ENCODE results near the gene SPECC1.
"Not testable (repeated sequence)": the region's sequence is repeated elsewhere in the genome, so short reads cannot be mapped to it uniquely, and the experiment has no call there.

Gene SPECC1

DNA sequence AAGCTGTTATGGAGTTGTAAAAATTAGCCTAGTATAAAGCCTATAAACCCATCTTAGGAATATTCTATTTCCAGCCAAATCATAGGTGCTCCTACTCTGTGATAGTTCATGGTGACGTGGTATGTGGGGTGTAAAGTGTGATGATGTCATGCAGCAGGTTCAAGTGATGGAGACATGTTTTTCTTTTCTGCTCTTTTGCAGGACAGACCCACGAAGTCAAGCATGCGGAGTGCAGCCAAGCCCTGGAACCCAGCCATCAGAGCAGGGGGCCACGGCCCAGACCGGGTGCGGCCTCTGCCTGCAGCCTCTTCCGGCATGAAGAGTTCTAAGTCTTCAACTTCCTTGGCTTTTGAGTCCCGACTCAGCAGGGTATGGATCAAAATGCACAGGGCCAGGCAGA lies 87.3 kb downstream of the SPECC1 start:
- no peaks in the 10 kb centered on the region for H3K79me2 ChIP-seq (ENCODE audit: control insufficient read depth, low read length)
- H4K20me1 ChIP-seq (ENCODE audit: control insufficient read depth, insufficient read depth, low read depth, low read length), result no peaks in the 10 kb centered on the region
- H3K36me3 ChIP-seq (ENCODE audit: control insufficient read depth, low read length), result no peaks in the 10 kb centered on the region
- H3F3A ChIP-seq (ENCODE audit: control insufficient read depth, insufficient read depth), result no peaks in the 10 kb centered on the region
- no peaks in the 10 kb centered on the region for H3K9me2 ChIP-seq (replicated peaks; ENCODE audit: control insufficient read depth, low read length)
- H3K4me3 ChIP-seq (ENCODE audit: low read length), result no peak overlapping the region
- H3K4me2 ChIP-seq (ENCODE audit: low read length), result no peak overlapping the region
- H3K27ac ChIP-seq (ENCODE audit: low read depth, low read length), result no peak overlapping the region
- H3K4me1 ChIP-seq (ENCODE audit: control insufficient read depth, low read length), result no peaks in the 10 kb centered on the region
- no peaks in the 10 kb centered on the region; the same call in 1 of the 2 replicates for H3K27me3 ChIP-seq (ENCODE audit: control insufficient read depth, low read length)
- no peaks in the 10 kb centered on the region for H3K9me3 ChIP-seq (ENCODE audit: control insufficient read depth, insufficient read depth, low read length)
- TF ChIP-seq EZH2phosphoT487 (IDR thresholded peaks at IDR 0.05; ENCODE audit: borderline replicate concordance, low read length), result no peak
- TF ChIP-seq, protein P1, sequence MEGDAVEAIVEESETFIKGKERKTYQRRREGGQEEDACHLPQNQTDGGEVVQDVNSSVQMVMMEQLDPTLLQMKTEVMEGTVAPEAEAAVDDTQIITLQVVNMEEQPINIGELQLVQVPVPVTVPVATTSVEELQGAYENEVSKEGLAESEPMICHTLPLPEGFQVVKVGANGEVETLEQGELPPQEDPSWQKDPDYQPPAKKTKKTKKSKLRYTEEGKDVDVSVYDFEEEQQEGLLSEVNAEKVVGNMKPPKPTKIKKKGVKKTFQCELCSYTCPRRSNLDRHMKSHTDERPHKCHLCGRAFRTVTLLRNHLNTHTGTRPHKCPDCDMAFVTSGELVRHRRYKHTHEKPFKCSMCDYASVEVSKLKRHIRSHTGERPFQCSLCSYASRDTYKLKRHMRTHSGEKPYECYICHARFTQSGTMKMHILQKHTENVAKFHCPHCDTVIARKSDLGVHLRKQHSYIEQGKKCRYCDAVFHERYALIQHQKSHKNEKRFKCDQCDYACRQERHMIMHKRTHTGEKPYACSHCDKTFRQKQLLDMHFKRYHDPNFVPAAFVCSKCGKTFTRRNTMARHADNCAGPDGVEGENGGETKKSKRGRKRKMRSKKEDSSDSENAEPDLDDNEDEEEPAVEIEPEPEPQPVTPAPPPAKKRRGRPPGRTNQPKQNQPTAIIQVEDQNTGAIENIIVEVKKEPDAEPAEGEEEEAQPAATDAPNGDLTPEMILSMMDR (IDR thresholded peaks at IDR 0.05; ENCODE audit: low read depth, low read length, poor library complexity, severe bottlenecking), result no peak

DNA sequence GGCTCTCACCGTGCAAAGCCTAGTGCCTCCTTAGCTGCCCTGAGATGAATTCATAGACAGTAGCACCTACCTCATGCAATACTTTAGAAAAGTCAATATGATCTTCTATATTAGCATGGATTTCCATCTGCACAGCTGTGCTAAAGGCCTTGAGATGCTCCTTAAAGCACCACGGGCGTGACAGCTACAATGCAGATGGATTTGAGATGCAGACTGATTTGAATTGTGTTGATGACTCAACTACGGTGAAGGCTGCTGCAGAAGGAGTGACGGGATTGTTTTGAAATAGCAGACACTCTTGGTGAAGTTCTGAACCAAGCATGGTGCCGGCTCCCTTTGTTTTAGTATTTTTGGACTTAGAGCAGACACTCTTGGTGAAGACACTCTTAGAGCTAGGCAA lies 88.2 kb downstream of the SPECC1 start:
- no peak overlapping the region for H3K4me3 ChIP-seq (ENCODE audit: low read length)
- no peaks in the 10 kb centered on the region for H3K79me2 ChIP-seq (ENCODE audit: control insufficient read depth, low read length)
- no peaks in the 10 kb centered on the region for H3K36me3 ChIP-seq (ENCODE audit: control insufficient read depth, low read length)
- H4K20me1 ChIP-seq (ENCODE audit: control insufficient read depth, insufficient read depth, low read depth, low read length), result no peaks in the 10 kb centered on the region
- H3K27me3 ChIP-seq (ENCODE audit: control insufficient read depth, low read length), result no peaks in the 10 kb centered on the region; the same call in 1 of the 2 replicates
- H3K9me2 ChIP-seq (replicated peaks; ENCODE audit: control insufficient read depth, low read length), result no peaks in the 10 kb centered on the region
- TF ChIP-seq EZH2phosphoT487 (IDR thresholded peaks at IDR 0.05; ENCODE audit: borderline replicate concordance, low read length), result no peak
- TF ChIP-seq, protein P1 (IDR thresholded peaks at IDR 0.05; ENCODE audit: low read depth, low read length, poor library complexity, severe bottlenecking), result no peak
- H3K9me3 ChIP-seq (ENCODE audit: control insufficient read depth, insufficient read depth, low read length), result no peaks in the 10 kb centered on the region
- H3K4me2 ChIP-seq (ENCODE audit: low read length), result no peak overlapping the region
- H3F3A ChIP-seq (ENCODE audit: control insufficient read depth, insufficient read depth), result no peaks in the 10 kb centered on the region
- no peak overlapping the region for H3K27ac ChIP-seq (ENCODE audit: low read depth, low read length)
- H3K4me1 ChIP-seq (ENCODE audit: control insufficient read depth, low read length), result no peaks in the 10 kb centered on the region

DNA sequence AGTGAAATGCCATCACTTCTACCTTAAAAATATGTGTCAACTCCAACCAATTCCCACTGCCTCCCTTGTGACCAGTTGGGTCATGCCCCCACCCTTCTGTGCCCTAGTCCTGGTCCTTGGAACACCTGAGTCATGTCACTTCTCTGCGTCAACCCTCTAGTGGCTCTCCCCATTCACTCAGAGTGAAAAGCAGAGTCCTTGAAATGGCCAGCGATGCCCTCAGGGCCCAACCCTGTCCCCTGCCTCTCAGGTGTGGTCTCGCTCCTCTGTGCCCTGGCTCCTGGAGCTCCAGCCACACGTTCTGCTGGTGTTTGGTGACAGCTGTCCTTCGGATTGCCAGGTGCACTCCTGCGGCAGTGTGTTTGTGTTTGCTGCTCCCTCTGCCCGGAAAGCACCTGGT lies 89.2 kb downstream of the SPECC1 start:
- H3K36me3 ChIP-seq (ENCODE audit: control insufficient read depth, low read length), result no peaks in the 10 kb centered on the region
- TF ChIP-seq, protein P1 (IDR thresholded peaks at IDR 0.05; ENCODE audit: low read depth, low read length, poor library complexity, severe bottlenecking), result no peak
- no peak for TF ChIP-seq EZH2phosphoT487 (IDR thresholded peaks at IDR 0.05; ENCODE audit: borderline replicate concordance, low read length)
- no peaks in the 10 kb centered on the region for H4K20me1 ChIP-seq (ENCODE audit: control insufficient read depth, insufficient read depth, low read depth, low read length)
- no peak overlapping the region for H3K4me2 ChIP-seq (ENCODE audit: low read length)
- H3K27me3 ChIP-seq (ENCODE audit: control insufficient read depth, low read length), result no peaks in the 10 kb centered on the region; the same call in 1 of the 2 replicates
- H3F3A ChIP-seq (ENCODE audit: control insufficient read depth, insufficient read depth), result no peaks in the 10 kb centered on the region
- H3K9me2 ChIP-seq (replicated peaks; ENCODE audit: control insufficient read depth, low read length), result no peaks in the 10 kb centered on the region
- H3K27ac ChIP-seq (ENCODE audit: low read depth, low read length), result no peak overlapping the region
- H3K4me1 ChIP-seq (ENCODE audit: control insufficient read depth, low read length), result no peaks in the 10 kb centered on the region
- no peaks in the 10 kb centered on the region for H3K79me2 ChIP-seq (ENCODE audit: control insufficient read depth, low read length)
- H3K9me3 ChIP-seq (ENCODE audit: control insufficient read depth, insufficient read depth, low read length), result no peaks in the 10 kb centered on the region
- H3K4me3 ChIP-seq (ENCODE audit: low read length), result no peak overlapping the region

DNA sequence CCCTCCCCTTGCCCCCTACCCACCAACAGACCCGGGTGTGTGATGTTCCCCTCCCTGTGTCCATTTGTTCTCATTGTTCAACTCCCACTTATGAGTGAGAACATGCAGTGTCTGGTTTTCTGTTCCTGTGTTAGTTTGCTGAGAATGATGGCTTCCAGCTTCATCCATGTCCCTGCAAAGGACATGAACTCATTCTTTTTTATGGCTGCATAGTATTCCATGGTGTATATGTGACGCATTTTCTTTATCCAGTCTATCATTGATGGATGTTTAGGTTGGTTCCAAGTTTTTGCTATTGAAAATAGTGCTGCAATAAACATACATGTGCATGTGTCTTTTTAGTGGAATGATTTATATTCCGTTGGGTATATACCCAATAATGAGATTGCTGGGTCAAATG lies 91.6 kb downstream of the SPECC1 start:
- H4K20me1 ChIP-seq (ENCODE audit: control insufficient read depth, insufficient read depth, low read depth, low read length); H3K4me2 ChIP-seq (ENCODE audit: low read length); H3K36me3 ChIP-seq (ENCODE audit: control insufficient read depth, low read length); H3K4me3 ChIP-seq (ENCODE audit: low read length); H3K9me3 ChIP-seq (ENCODE audit: control insufficient read depth, insufficient read depth, low read length); H3K27ac ChIP-seq (ENCODE audit: low read depth, low read length); H3K79me2 ChIP-seq (ENCODE audit: control insufficient read depth, low read length); H3K9me2 ChIP-seq (replicated peaks; ENCODE audit: control insufficient read depth, low read length); H3K4me1 ChIP-seq (ENCODE audit: control insufficient read depth, low read length); H3K27me3 ChIP-seq (ENCODE audit: control insufficient read depth, low read length); H3F3A ChIP-seq (ENCODE audit: control insufficient read depth, insufficient read depth): not testable (repeated sequence)
